ENCODE data around the gene NGB.

GRCh38 chr14:77305696-77306095, 34.7 kb upstream of the NGB start:
- TF ChIP-seq POLR2AphosphoS5 (IDR thresholded peaks at IDR 0.05; ENCODE audit: low read depth) (no peak), CTCF (IDR thresholded peaks at IDR 0.05; ENCODE audit: insufficient read depth, low read length) (no peak)
